ENCODE measurements around the gene PANX3.

DNA sequence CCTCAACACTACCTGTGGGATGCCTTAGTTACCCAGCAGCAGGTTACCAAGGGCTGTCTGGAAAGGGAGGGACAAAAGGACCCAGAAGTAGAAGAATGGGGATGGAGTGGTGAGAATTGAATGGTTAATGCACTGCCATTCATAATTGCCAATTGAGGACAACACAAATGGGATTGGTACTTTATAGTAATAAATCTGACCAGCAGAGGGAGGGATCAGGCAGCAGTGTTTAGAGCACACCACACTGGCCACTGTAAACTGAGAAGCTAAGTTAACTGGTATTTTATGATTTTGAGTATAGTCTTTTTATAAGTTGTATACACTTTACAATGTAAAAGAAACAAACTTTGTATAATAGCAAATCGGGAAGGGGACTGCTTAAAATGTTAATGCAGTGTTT is 22.1 kb downstream of the PANX3 start:
- TF ChIP-seq CTCF (IDR thresholded peaks at IDR 0.05; ENCODE audit: poor library complexity) (peak; percentile 27), EZH2 (IDR thresholded peaks at IDR 0.05; ENCODE audit: borderline replicate concordance) (no peak), EZH2phosphoT487 (IDR thresholded peaks at IDR 0.05; ENCODE audit: low read depth, severe bottlenecking, unreplicated experiment) (no peak)

Measured in hepatocyte (in vitro differentiated cells).